Neural cell (in vitro differentiated cells): ENCODE results near the gene TECPR1. TPM values are rescaled to one million over a fixed set of nuclear protein-coding genes. Genes with fewer than 3 reads are reported as not detected.

Source experiments
- H2AFZ ChIP-seq: fragments of 200-600, 300-800 bp; sonication (generic), shearing (Covaris generic); 2 replicates; pipeline ENCODE4 v1.6.0; 2014; ENCODE audit warnings: low read depth, mild to moderate bottlenecking, antibody characterized with exemption, low read length, moderate library complexity
- H3F3A ChIP-seq: fragments of 200-600 bp; shearing (Covaris generic); 2 replicates; pipeline ENCODE4 v1.6.1; 2016; ENCODE audit warnings: mild to moderate bottlenecking, moderate library complexity, mixed read lengths, antibody characterized with exemption, low read length; ENCODE audit not compliant: insufficient read depth, poor library complexity, severe bottlenecking
- H3K27ac ChIP-seq: fragments of 200-600, 300-800 bp; sonication (generic), shearing (Covaris generic); 2 replicates; pipeline ENCODE4 v1.5.1; 2014; ENCODE audit warnings: mild to moderate bottlenecking, low read length, moderate library complexity
- H3K27me3 ChIP-seq: fragments of 300-800, 200-600 bp; sonication (generic), shearing (Covaris generic); 2 replicates; pipeline ENCODE4 v1.6.0; 2014; ENCODE audit warnings: mild to moderate bottlenecking, low read depth, low read length, moderate library complexity; ENCODE audit not compliant: insufficient read depth
- H3K36me3 ChIP-seq: fragments of 300-800, 200-600 bp; sonication (generic), shearing (Covaris generic); 2 replicates; pipeline ENCODE4 v1.5.1; 2014; ENCODE audit warnings: mild to moderate bottlenecking, antibody characterized with exemption, low read length, moderate library complexity; ENCODE audit not compliant: insufficient read depth
- H3K4me2 ChIP-seq: fragments of 300-800, 200-600 bp; sonication (generic), shearing (Covaris generic); 2 replicates; pipeline ENCODE4 v1.6.0; 2014; ENCODE audit warnings: mild to moderate bottlenecking, low read length
- H3K4me3 ChIP-seq: fragments of 300-800, 200-600 bp; sonication (generic), shearing (Covaris generic); 2 replicates; pipeline ENCODE4 v1.5.1; 2014; ENCODE audit warnings: mild to moderate bottlenecking, low read length, moderate library complexity
- H3K79me2 ChIP-seq: fragments of 200-600 bp; shearing (Covaris generic); replicated peaks from 2 replicates; pipeline ENCODE4 v1.6.0; 2014; ENCODE audit warnings: mild to moderate bottlenecking, low read length, moderate library complexity; ENCODE audit not compliant: insufficient read depth
- H3K9ac ChIP-seq: fragments of 300-800, 200-600 bp; sonication (generic), shearing (Covaris generic); 2 replicates; pipeline ENCODE4 v1.6.1; 2016; ENCODE audit warnings: mild to moderate bottlenecking, low read length, mixed read lengths
- H3K9me2 ChIP-seq: fragments of 200-600 bp; shearing (Covaris generic); 2 replicates; pipeline ENCODE4 v1.6.1; 2016; ENCODE audit warnings: mild to moderate bottlenecking, low read length, mixed read lengths; ENCODE audit not compliant: insufficient read depth
- H3K9me3 ChIP-seq: fragments of 200-600, 300-800 bp; sonication (generic), shearing (Covaris generic); 2 replicates; pipeline ENCODE4 v1.6.1; 2016; ENCODE audit warnings: mild to moderate bottlenecking, mixed run types, low read length, moderate library complexity, mixed read lengths
- H4K20me1 ChIP-seq: fragments of 200-600 bp; shearing (Covaris generic); 2 replicates; pipeline ENCODE4 v1.6.1; 2016; ENCODE audit warnings: mild to moderate bottlenecking, mixed run types; ENCODE audit not compliant: insufficient read depth
- CTCF ChIP-seq: fragments of 450-650 bp; IDR thresholded peaks from 2 replicates; pipeline ENCODE4 v1.5.1; 2014; ENCODE audit warnings: antibody characterized with exemption, mild to moderate bottlenecking, moderate library complexity; ENCODE audit not compliant: poor library complexity, severe bottlenecking
- EP300 ChIP-seq: fragments of 450-650 bp; conservative IDR thresholded peaks from 2 replicates; pipeline ENCODE4 v1.6.1; 2014; ENCODE audit warnings: antibody characterized with exemption, mild to moderate bottlenecking, moderate library complexity; ENCODE audit not compliant: poor library complexity, severe bottlenecking
- EZH2 ChIP-seq: fragments of 200-600, 300-800 bp; shearing (Covaris generic), sonication (generic); IDR thresholded peaks from 2 replicates; pipeline ENCODE4 v1.6.1; 2014; ENCODE audit warnings: antibody characterized with exemption, low read length, borderline replicate concordance, mild to moderate bottlenecking; ENCODE audit not compliant: insufficient read depth, poor library complexity, severe bottlenecking
- MXI1 ChIP-seq: fragments of 450-650 bp; conservative IDR thresholded peaks from 2 replicates; pipeline ENCODE4 v1.6.1; 2014; ENCODE audit warnings: antibody characterized with exemption, mild to moderate bottlenecking; ENCODE audit not compliant: poor library complexity, severe bottlenecking
- POLR2AphosphoS5 ChIP-seq: IDR thresholded peaks from 2 replicates; pipeline ENCODE4 v1.6.1; 2012
- RAD21 ChIP-seq: fragments of 450-650 bp; conservative IDR thresholded peaks from 2 replicates; pipeline ENCODE4 v1.6.1; 2014; ENCODE audit warnings: antibody characterized with exemption, mild to moderate bottlenecking, moderate library complexity
- SMC3 ChIP-seq: fragments of 450-650 bp; conservative IDR thresholded peaks from 2 replicates; pipeline ENCODE4 v1.6.1; 2014; ENCODE audit warnings: antibody characterized with exemption, mild to moderate bottlenecking, moderate library complexity; ENCODE audit not compliant: poor library complexity
- TAF1 ChIP-seq: IDR thresholded peaks from 2 replicates; pipeline ENCODE4 v1.6.1; 2012; ENCODE audit warnings: low read depth
- polyA plus RNA-seq: library from polyadenylated mRNA; depleted of rRNA; stranded (reverse); fragments of >200 nt; gene quantifications from 2 replicates; pipeline ENCODE4 v1.2.3, GENCODE V29; 2014
- TF ChIP-seq, protein P1 (sequence below): IDR thresholded peaks from 2 replicates; pipeline ENCODE4 v1.6.1; 2012; ENCODE audit warnings: borderline replicate concordance

Gene TECPR1
- polyA plus RNA-seq, 1 donor from 2014 or later = 46.6 TPM

GRCh38 chr7:98202367-98203195, 49.5 kb downstream of the TECPR1 start:
- H3K27ac ChIP-seq = no peak overlapping the region
- H3K4me3 ChIP-seq = no peak overlapping the region
- no peaks in the 10 kb centered on the region for H3K36me3 ChIP-seq
- no peaks in the 10 kb centered on the region for H3K79me2 ChIP-seq
- no peaks in the 10 kb centered on the region for H4K20me1 ChIP-seq
- no peak overlapping the region for H3K4me2 ChIP-seq
- H3F3A ChIP-seq = no peaks in the 10 kb centered on the region
- H3K9me2 ChIP-seq = no peaks in the 10 kb centered on the region
- no peak overlapping the region for H2AFZ ChIP-seq
- no peak overlapping the region for H3K9ac ChIP-seq
- no peaks in the 10 kb centered on the region for H3K27me3 ChIP-seq
- no peaks in the 10 kb centered on the region for H3K9me3 ChIP-seq
- TF ChIP-seq EZH2 (no peak), CTCF (no peak), MXI1 (no peak), EP300 (no peak), TAF1 (no peak), SMC3 (no peak), RAD21 (no peak), POLR2AphosphoS5 (no peak)
- TF ChIP-seq, protein P1, sequence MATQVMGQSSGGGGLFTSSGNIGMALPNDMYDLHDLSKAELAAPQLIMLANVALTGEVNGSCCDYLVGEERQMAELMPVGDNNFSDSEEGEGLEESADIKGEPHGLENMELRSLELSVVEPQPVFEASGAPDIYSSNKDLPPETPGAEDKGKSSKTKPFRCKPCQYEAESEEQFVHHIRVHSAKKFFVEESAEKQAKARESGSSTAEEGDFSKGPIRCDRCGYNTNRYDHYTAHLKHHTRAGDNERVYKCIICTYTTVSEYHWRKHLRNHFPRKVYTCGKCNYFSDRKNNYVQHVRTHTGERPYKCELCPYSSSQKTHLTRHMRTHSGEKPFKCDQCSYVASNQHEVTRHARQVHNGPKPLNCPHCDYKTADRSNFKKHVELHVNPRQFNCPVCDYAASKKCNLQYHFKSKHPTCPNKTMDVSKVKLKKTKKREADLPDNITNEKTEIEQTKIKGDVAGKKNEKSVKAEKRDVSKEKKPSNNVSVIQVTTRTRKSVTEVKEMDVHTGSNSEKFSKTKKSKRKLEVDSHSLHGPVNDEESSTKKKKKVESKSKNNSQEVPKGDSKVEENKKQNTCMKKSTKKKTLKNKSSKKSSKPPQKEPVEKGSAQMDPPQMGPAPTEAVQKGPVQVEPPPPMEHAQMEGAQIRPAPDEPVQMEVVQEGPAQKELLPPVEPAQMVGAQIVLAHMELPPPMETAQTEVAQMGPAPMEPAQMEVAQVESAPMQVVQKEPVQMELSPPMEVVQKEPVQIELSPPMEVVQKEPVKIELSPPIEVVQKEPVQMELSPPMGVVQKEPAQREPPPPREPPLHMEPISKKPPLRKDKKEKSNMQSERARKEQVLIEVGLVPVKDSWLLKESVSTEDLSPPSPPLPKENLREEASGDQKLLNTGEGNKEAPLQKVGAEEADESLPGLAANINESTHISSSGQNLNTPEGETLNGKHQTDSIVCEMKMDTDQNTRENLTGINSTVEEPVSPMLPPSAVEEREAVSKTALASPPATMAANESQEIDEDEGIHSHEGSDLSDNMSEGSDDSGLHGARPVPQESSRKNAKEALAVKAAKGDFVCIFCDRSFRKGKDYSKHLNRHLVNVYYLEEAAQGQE = no peak

- no peaks in the 10 kb centered on the region for H3K36me3 ChIP-seq
Observed at GRCh38 chr7:98200364-98200763, 51.7 kb downstream of the TECPR1 start.

More at GRCh38 chr7:98200364-98200763, 51.7 kb downstream of the TECPR1 start:
- H3K9ac ChIP-seq = no peak overlapping the region
- no peaks in the 10 kb centered on the region for H4K20me1 ChIP-seq
- H3K79me2 ChIP-seq = no peaks in the 10 kb centered on the region
- no peaks in the 10 kb centered on the region for H3K9me2 ChIP-seq
- H2AFZ ChIP-seq = no peak overlapping the region
- H3K4me3 ChIP-seq = no peak overlapping the region
- no peaks in the 10 kb centered on the region for H3K27me3 ChIP-seq
- H3K9me3 ChIP-seq = no peaks in the 10 kb centered on the region
- H3K27ac ChIP-seq = no peak overlapping the region
- no peaks in the 10 kb centered on the region for H3F3A ChIP-seq
- TF ChIP-seq CTCF (no peak), POLR2AphosphoS5 (no peak), EP300 (no peak)
- no peak overlapping the region for H3K4me2 ChIP-seq
